ENCODE measurements around the gene GPS2. TPM values are rescaled to one million over a fixed set of nuclear protein-coding genes. Genes with fewer than 3 reads are reported as not detected.

GPS2 gene
- total RNA-seq, 1 experiment from 2014 or later = 39.7 TPM

DNA sequence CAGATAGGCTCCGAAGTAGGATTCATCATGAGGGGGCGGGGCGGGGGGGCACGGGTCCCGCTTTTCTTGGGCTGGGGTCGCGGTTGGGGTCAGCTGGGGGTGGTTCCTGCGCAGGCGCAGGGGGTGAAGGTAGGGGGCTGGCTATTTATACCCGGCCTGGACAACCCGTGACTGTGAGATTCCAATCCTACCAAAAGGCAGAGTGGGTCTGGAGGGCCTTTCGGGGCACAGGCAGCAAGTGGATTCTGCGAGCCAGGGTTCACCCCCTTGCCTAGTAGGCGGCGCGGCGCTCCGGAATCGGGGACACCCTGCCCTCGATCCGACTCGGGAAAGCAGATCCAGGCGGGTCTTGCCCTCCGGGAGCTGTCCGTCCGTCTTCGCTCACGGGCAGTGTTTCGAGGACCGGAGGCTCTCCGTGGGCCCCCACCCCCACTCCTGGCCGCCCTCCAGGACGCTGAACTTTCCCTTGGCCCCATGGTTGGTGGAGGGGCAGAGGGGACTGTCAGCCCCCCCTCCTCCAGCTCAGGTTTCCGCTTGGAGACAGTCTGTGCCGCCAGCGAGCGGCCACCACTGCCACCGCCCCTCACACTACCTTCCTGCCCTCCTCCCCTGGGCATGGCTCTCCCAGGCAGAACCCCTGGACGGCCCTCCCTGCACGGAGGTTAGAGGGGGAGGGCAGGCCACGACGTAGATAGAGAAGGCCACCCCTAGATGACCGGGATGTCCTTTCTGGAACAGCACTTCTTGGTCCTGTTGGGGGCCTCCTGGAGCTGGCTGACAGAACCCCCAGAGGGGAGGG, 33.0 kb downstream of the GPS2 start:
- Histone ChIP-seq H3K27me3 (peaks cover 4% of the 10 kb centered on the region; the same call in 1 of the 2 replicates), H3K4me1 (no peaks in the 10 kb centered on the region), H3K27ac (no peak overlapping the region), H3K36me3 (no peaks in the 10 kb centered on the region), H3K9me3 (replicated peaks) (no peaks in the 10 kb centered on the region), H3K4me3 (peak overlapping the region; percentile 64)
- peak; percentile 22 to 39 for DNase-seq

DNA sequence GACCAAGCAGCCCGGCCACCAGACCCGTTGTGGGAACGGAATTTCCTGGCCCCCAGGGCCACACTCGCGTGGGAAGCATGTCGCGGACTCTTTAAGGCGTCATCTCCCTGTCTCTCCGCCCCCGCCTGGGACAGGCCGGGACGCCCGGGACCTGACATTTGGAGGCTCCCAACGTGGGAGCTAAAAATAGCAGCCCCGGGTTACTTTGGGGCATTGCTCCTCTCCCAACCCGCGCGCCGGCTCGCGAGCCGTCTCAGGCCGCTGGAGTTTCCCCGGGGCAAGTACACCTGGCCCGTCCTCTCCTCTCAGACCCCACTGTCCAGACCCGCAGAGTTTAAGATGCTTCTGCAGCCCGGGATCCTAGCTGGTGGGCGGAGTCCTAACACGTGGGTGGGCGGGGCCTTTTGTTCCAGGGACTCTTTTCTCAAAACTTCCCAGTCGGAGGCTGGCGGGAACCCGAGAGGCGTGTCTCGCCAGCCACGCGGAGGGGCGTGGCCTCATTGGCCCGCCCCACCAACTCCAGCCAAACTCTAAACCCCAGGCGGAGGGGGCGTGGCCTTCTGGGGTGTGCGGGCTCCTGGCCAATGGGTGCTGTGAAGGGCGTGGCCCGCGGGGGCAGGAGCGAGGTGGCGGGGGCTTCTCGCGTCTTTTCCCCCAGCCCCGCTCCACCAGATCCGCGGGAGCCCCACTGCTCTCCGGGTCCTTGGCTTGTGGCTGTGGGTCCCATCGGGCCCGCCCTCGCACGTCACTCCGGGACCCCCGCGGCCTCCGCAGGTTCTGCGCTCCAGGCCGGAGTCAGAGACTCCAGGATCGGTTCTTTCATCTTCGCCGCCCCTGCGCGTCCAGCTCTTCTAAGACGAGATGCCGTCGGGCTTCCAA, 33.8 kb downstream of the GPS2 start, which contains the start of gene SLC2A4:
TSS of gene SLC2A4 (plus strand) at position 645 of the 879 bp plus-strand sequence. CDS start at position 862, 217 bp downstream.
- Histone ChIP-seq H3K4me3 (peak within 1 kb of the TSS; percentile 64), H3K27ac (peak within 1 kb of the TSS; percentile 40), H3K27me3 (peaks cover 4% of the 10 kb centered on the region; the same call in 1 of the 2 replicates), H3K4me1 (no peaks in the 10 kb centered on the region), H3K36me3 (no peaks in the 10 kb centered on the region), H3K9me3 (replicated peaks) (no peaks in the 10 kb centered on the region)
- DNase-seq = peak; percentile 92 to 96

DNA sequence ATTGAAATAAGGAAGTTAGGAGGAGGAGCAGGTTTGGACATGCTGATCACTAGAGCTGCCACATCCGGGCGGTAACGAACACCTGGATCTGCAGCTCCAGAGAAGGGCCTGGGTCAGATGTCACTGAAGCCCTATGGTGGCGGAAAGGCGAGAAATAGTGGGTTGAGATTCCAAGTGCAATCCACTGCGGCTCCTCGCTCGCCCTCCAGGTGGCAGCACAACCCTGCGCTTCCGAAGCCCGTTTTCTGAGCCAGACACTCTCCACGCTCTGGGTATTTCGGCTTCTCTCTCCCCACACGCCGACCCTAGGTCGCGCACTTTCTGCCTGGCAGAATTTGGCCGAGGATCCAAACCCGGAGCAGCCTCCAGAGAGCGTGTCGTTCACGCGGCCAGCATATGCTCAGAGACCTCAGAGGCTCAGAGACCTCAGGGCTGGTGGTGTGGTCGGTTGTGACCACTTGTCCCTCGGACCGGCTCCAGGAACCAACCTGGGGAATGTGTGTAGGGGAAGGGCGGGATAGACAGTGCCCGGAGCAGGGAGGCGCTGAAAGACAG, 34.6 kb downstream of the GPS2 start:
- Histone ChIP-seq H3K27ac (peak overlapping the region; percentile 40), H3K27me3 (peaks cover 4% of the 10 kb centered on the region; the same call in 1 of the 2 replicates), H3K4me3 (peak overlapping the region; percentile 64), H3K4me1 (no peaks in the 10 kb centered on the region), H3K9me3 (replicated peaks) (no peaks in the 10 kb centered on the region), H3K36me3 (no peaks in the 10 kb centered on the region)
- peak; percentile 67 to 83 for DNase-seq

- no peaks in the 10 kb centered on the region for H3K9me3 ChIP-seq (replicated peaks)
- DNase-seq = no peak
- H3K27me3 ChIP-seq = peaks cover 4% of the 10 kb centered on the region; the same call in 1 of the 2 replicates
- no peak overlapping the region for H3K4me3 ChIP-seq
- no peaks in the 10 kb centered on the region for H3K4me1 ChIP-seq
- H3K36me3 ChIP-seq = no peaks in the 10 kb centered on the region
- H3K27ac ChIP-seq = no peak overlapping the region
Observed at GRCh38 chr17:7279448-7279847, 35.7 kb downstream of the GPS2 start.

DNA sequence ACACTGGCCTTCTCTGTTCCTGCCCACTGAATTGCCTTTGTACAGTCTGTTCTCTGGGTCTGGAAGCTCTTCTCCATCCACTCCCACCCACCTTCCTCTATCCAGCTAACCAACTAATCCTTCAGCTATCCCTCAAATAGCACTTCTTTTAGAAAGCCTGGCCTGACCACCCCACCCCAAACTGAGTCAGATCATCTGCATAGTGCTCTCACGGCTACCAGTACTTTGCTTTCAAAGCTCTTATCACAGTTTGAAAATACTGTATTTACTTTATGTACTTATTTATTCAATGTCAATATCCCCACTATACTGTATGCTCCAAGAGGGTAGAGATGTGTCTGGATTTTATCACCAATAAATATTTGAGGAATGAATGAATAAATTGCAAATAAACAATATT, 48.4 kb downstream of the GPS2 start:
- Histone ChIP-seq H3K9me3 (replicated peaks) (no peaks in the 10 kb centered on the region), H3K4me1 (no peaks in the 10 kb centered on the region), H3K27me3 (no peaks in the 10 kb centered on the region), H3K27ac (no peak overlapping the region), H3K4me3 (no peak overlapping the region), H3K36me3 (no peaks in the 10 kb centered on the region)
- no peak for DNase-seq

DNA sequence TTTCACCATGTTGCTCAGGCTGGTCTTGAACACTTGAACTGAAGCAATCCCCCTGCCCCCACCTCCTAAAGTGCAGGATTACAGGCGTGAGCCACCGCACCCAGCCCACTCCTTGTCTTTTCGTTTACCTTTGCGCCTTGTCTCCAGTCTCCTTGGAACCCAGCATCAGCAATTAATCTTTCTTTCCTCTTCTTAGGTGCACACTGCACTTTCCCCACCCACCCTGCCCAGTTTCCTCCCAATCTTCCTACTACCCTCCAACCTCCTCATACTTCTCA, 51.4 kb downstream of the GPS2 start:
- no peak overlapping the region for H3K4me3 ChIP-seq
- H3K4me1 ChIP-seq = no peaks in the 10 kb centered on the region
- no peaks in the 10 kb centered on the region for H3K9me3 ChIP-seq (replicated peaks)
- no peaks in the 10 kb centered on the region; the same call in none of the 2 replicates for H3K36me3 ChIP-seq
- H3K27me3 ChIP-seq = no peaks in the 10 kb centered on the region
- DNase-seq = no peak
- H3K27ac ChIP-seq = no peak overlapping the region

DNA sequence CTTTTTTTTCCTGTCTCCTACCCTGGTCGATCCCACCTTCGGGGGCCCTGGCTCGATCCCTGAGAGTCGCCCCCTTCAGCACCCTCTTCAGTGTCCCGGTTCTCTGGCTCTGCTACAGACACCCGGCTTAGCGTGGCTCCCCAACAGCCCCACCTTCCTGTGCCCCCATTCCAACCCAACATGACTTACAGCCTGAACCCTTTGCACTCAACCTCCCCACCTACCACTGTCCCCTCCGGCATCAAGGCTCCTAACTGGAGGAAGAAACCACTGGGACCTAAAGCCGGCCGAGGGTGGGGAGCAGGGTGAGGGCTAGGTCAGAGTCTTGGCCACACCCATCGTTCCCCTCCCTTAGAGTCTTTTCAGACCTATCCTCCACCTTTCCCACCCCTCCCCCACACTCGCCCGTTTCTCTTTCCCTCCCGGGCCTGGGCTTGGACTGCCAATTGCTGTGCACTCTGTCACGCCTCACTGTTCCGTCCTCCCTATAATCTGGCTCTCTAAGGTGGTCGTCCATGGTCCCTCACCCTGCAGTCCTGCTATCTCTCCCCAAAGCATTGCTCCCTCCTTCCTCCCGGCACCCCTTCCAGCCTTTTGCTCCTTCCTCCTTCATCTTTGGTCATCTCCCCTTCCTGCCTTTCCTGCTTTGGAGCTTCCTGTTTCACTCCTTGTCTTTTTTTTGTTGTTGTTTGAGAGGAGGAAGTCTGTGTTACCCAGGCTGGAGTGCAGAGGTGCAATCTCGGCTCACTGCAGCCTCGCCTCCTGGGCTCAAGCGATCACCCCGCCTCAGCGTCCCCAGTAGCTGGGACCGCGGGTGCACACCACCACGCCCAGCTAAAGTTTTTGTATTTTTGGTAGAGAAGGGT, 52.0 kb downstream of the GPS2 start:
- Histone ChIP-seq H3K27ac (no peak overlapping the region), H3K27me3 (no peaks in the 10 kb centered on the region), H3K4me3 (no peak overlapping the region; the same call in 1 of the 2 replicates), H3K36me3 (peaks cover 4% of the 10 kb centered on the region), H3K9me3 (replicated peaks) (no peaks in the 10 kb centered on the region), H3K4me1 (no peaks in the 10 kb centered on the region)
- no peak for DNase-seq

Other genes starting within 250 kb of the GPS2 start
- not detected in 2 replicates for gene CLEC10A, start 235.1 kb downstream of the GPS2 start, total RNA-seq (2014; rRNA removed; shearing (Covaris generic))
- gene ASGR2, start 200.5 kb downstream of the GPS2 start, total RNA-seq (2014; rRNA removed; shearing (Covaris generic)) = not detected in 2 replicates
- gene ASGR1, start 136.0 kb downstream of the GPS2 start, total RNA-seq (2014; rRNA removed; shearing (Covaris generic)) = 0.79 and 0.84 TPM in 2 replicates
- 1.9 and 3.9 TPM in 2 replicates for gene DLG4, start 95.5 kb downstream of the GPS2 start, total RNA-seq (2014; rRNA removed; shearing (Covaris generic))
- gene ACADVL, start 95.4 kb downstream of the GPS2 start, total RNA-seq (2014; rRNA removed; shearing (Covaris generic)) = 44.6 and 64.2 TPM in 2 replicates
- gene DVL2, start 80.8 kb downstream of the GPS2 start, total RNA-seq (2014; rRNA removed; shearing (Covaris generic)) = 33.4 and 39.0 TPM in 2 replicates
- gene PHF23, start 75.9 kb downstream of the GPS2 start, total RNA-seq (2014; rRNA removed; shearing (Covaris generic)) = 28.7 and 30.9 TPM in 2 replicates
- 139 and 141 TPM in 2 replicates for gene GABARAP, start 72.9 kb downstream of the GPS2 start, total RNA-seq (2014; rRNA removed; shearing (Covaris generic))
- gene CTDNEP1, start 63.6 kb downstream of the GPS2 start, total RNA-seq (2014; rRNA removed; shearing (Covaris generic)) = 36.1 and 36.9 TPM in 2 replicates
- 39.6 and 43.8 TPM in 2 replicates for gene ELP5, start 63.1 kb downstream of the GPS2 start, total RNA-seq (2014; rRNA removed; shearing (Covaris generic))
- gene CLDN7, start 52.9 kb downstream of the GPS2 start, total RNA-seq (2014; rRNA removed; shearing (Covaris generic)) = 0.25 and 0.34 TPM in 2 replicates
- gene SLC2A4, start 33.6 kb downstream of the GPS2 start, total RNA-seq (2014; rRNA removed; shearing (Covaris generic)) = 1.3 and 1.5 TPM in 2 replicates
- not detected in 2 replicates for gene YBX2, start 20.7 kb downstream of the GPS2 start, total RNA-seq (2014; rRNA removed; shearing (Covaris generic))
- 339 and 372 TPM in 2 replicates for gene EIF5A, start 7.7 kb downstream of the GPS2 start, total RNA-seq (2014; rRNA removed; shearing (Covaris generic))
- gene NEURL4, start 14.0 kb upstream of the GPS2 start, total RNA-seq (2014; rRNA removed; shearing (Covaris generic)) = 18.7 and 19.7 TPM in 2 replicates
- gene ACAP1, start 21.2 kb upstream of the GPS2 start, total RNA-seq (2014; rRNA removed; shearing (Covaris generic)) = 0.20 and 0.67 TPM in 2 replicates
- gene KCTD11, start 36.8 kb upstream of the GPS2 start, total RNA-seq (2014; rRNA removed; shearing (Covaris generic)) = 1.7 and 2.6 TPM in 2 replicates
- gene TMEM95, start 39.8 kb upstream of the GPS2 start, total RNA-seq (2014; rRNA removed; shearing (Covaris generic)) = not detected in 2 replicates
- gene TNK1, start 65.7 kb upstream of the GPS2 start, total RNA-seq (2014; rRNA removed; shearing (Covaris generic)) = not detected in 2 replicates
- 5.9 and 6.7 TPM in 2 replicates for gene PLSCR3, start 79.2 kb upstream of the GPS2 start, total RNA-seq (2014; rRNA removed; shearing (Covaris generic))
- gene TMEM256, start 88.7 kb upstream of the GPS2 start, total RNA-seq (2014; rRNA removed; shearing (Covaris generic)) = 62.4 and 71.8 TPM in 2 replicates
- gene NLGN2, start 92.5 kb upstream of the GPS2 start, total RNA-seq (2014; rRNA removed; shearing (Covaris generic)) = 5.0 and 6.8 TPM in 2 replicates
- gene SPEM1, start 105.0 kb upstream of the GPS2 start, total RNA-seq (2014; rRNA removed; shearing (Covaris generic)) = not detected in 2 replicates
- gene SPEM2, start 110.3 kb upstream of the GPS2 start, total RNA-seq (2014; rRNA removed; shearing (Covaris generic)) = not detected in 2 replicates
- not detected in 2 replicates for gene SPEM3, start 113.5 kb upstream of the GPS2 start, total RNA-seq (2014; rRNA removed; shearing (Covaris generic))
- 0.10 and 0.53 TPM in 2 replicates for gene TMEM102, start 120.1 kb upstream of the GPS2 start, total RNA-seq (2014; rRNA removed; shearing (Covaris generic))
- 4.0 and 5.0 TPM in 2 replicates for gene FGF11, start 124.2 kb upstream of the GPS2 start, total RNA-seq (2014; rRNA removed; shearing (Covaris generic))
- gene CHRNB1, start 129.7 kb upstream of the GPS2 start, total RNA-seq (2014; rRNA removed; shearing (Covaris generic)) = 33.3 and 36.9 TPM in 2 replicates
- 4.7 and 5.3 TPM in 2 replicates for gene ZBTB4, start 164.3 kb upstream of the GPS2 start, total RNA-seq (2014; rRNA removed; shearing (Covaris generic))
- gene SLC35G6, start 166.1 kb upstream of the GPS2 start, total RNA-seq (2014; rRNA removed; shearing (Covaris generic)) = not detected in 2 replicates
- gene POLR2A, start 169.0 kb upstream of the GPS2 start, total RNA-seq (2014; rRNA removed; shearing (Covaris generic)) = 27.7 and 32.0 TPM in 2 replicates
- not detected in 2 replicates for gene TNFSF12, start 233.7 kb upstream of the GPS2 start, total RNA-seq (2014; rRNA removed; shearing (Covaris generic))
- gene TNFSF13, start 243.4 kb upstream of the GPS2 start, total RNA-seq (2014; rRNA removed; shearing (Covaris generic)) = 0.40 and 0.41 TPM in 2 replicates
- 63.8 and 73.6 TPM in 2 replicates for gene SENP3, start 246.6 kb upstream of the GPS2 start, total RNA-seq (2014; rRNA removed; shearing (Covaris generic))